Measurements from ENCODE around the gene RFESD.
"Not testable (repeated sequence)": the region's sequence is repeated elsewhere in the genome, so short reads cannot be mapped to it uniquely, and the experiment has no call there.

RFESD gene

GRCh38 chr5:95630394-95630917, 16.1 kb upstream of the RFESD start:
- DNase-seq: no peak

- no peak for DNase-seq
Observed at GRCh38 chr5:95631255-95631958, 15.2 kb upstream of the RFESD start.

- no peak for DNase-seq
Observed at GRCh38 chr5:95631991-95632675, 14.4 kb upstream of the RFESD start.

GRCh38 chr5:95632942-95633341, 13.6 kb upstream of the RFESD start:
- not testable (repeated sequence) for DNase-seq

- no peak for DNase-seq
Observed at GRCh38 chr5:95633671-95634070, 12.9 kb upstream of the RFESD start.

GRCh38 chr5:95634081-95634480, 12.5 kb upstream of the RFESD start:
- no peak for DNase-seq

GRCh38 chr5:95638632-95639031, 7.9 kb upstream of the RFESD start:
- DNase-seq: no peak

GRCh38 chr5:95641741-95642220, 4.8 kb upstream of the RFESD start:
- no peak for DNase-seq

- DNase-seq: no peak
Observed at GRCh38 chr5:95643152-95643551, 3.4 kb upstream of the RFESD start.

- peak; percentile 32 for DNase-seq
Observed at GRCh38 chr5:95644351-95645042, 2.1 kb upstream of the RFESD start.

GRCh38 chr5:95646226-95646568, 380 bp upstream of the RFESD start:
- DNase-seq: not testable (repeated sequence)

- peak; percentile 10 for DNase-seq
Observed at GRCh38 chr5:95647886-95648860, 1.6 kb downstream of the RFESD start.

GRCh38 chr5:95649274-95649673, 2.7 kb downstream of the RFESD start:
- DNase-seq: no peak

GRCh38 chr5:95649842-95650620, 3.5 kb downstream of the RFESD start:
- no peak for DNase-seq

GRCh38 chr5:95652849-95653248, 6.3 kb downstream of the RFESD start:
- no peak for DNase-seq

GRCh38 chr5:95654196-95654595, 7.6 kb downstream of the RFESD start:
- no peak for DNase-seq

GRCh38 chr5:95655575-95655974, 9.0 kb downstream of the RFESD start:
- no peak for DNase-seq

- DNase-seq: no peak
Observed at GRCh38 chr5:95660060-95660459, 13.5 kb downstream of the RFESD start.

- DNase-seq: no peak
Observed at GRCh38 chr5:95662946-95663345, 16.4 kb downstream of the RFESD start.

- peak; percentile 11 for DNase-seq
Observed at GRCh38 chr5:95664204-95664786, 17.7 kb downstream of the RFESD start.

- DNase-seq: no peak
Observed at GRCh38 chr5:95667061-95667618, 20.6 kb downstream of the RFESD start.

Data from NCI-H2227 treated with DMSO at 0.1 percent for 48 hours (cell line).